ENCODE data around the gene SOX6. TPM values are rescaled to one million over a fixed set of nuclear protein-coding genes. Genes with fewer than 3 reads are reported as not detected.

SOX6 gene
- total RNA-seq, 1 experiment from 2014 or later, result 0.21 TPM

GRCh38 chr11:16136792-16137390, 219.5 kb downstream of the SOX6 start:
- in situ Hi-C loops (cut with HindIII; ENCODE audit: low pct_unique_long_range_greater_than_20kb, low sequenced_read_pairs) (no loop called here), intact Hi-C loops (cut with micrococcal nuclease; ENCODE audit: unreplicated experiment) (no loop called here)
- no peaks in the 10 kb centered on the region for H3K27me3 ChIP-seq (ENCODE audit: control insufficient read depth, insufficient read depth, low read length)
- H3K4me1 ChIP-seq (ENCODE audit: control insufficient read depth, insufficient read depth, low read length), result no peaks in the 10 kb centered on the region
- TF ChIP-seq SIN3A (IDR thresholded peaks at IDR 0.05; ENCODE audit: borderline replicate concordance, insufficient read depth, low read depth, low read length) (no peak), TCF7L2 (IDR thresholded peaks at IDR 0.05; ENCODE audit: low read depth, low read length) (no peak), POLR2AphosphoS5 (IDR thresholded peaks at IDR 0.05; ENCODE audit: low read depth, low read length) (no peak), REST (IDR thresholded peaks at IDR 0.05; ENCODE audit: insufficient read depth in 1 of 2, low read depth in 2 of 2, low read length in 1 of 2) (no peak)
- TF ChIP-seq, protein P1, sequence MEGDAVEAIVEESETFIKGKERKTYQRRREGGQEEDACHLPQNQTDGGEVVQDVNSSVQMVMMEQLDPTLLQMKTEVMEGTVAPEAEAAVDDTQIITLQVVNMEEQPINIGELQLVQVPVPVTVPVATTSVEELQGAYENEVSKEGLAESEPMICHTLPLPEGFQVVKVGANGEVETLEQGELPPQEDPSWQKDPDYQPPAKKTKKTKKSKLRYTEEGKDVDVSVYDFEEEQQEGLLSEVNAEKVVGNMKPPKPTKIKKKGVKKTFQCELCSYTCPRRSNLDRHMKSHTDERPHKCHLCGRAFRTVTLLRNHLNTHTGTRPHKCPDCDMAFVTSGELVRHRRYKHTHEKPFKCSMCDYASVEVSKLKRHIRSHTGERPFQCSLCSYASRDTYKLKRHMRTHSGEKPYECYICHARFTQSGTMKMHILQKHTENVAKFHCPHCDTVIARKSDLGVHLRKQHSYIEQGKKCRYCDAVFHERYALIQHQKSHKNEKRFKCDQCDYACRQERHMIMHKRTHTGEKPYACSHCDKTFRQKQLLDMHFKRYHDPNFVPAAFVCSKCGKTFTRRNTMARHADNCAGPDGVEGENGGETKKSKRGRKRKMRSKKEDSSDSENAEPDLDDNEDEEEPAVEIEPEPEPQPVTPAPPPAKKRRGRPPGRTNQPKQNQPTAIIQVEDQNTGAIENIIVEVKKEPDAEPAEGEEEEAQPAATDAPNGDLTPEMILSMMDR (IDR thresholded peaks at IDR 0.05), result no peak
- H3K4me3 ChIP-seq (ENCODE audit: low read depth in 2 of 2, low read length in 2 of 2), result no peak overlapping the region
- H3K9me3 ChIP-seq (ENCODE audit: control insufficient read depth, insufficient read depth, low read depth, low read length), result no peaks in the 10 kb centered on the region
- CTCF ChIA-PET, result no interaction called here
- no peaks in the 10 kb centered on the region for H3K36me3 ChIP-seq (ENCODE audit: control insufficient read depth, insufficient read depth, low read length)
- ATAC-seq (no peak), DNase-seq (ENCODE audit: low read depth, low spot score) (no peak)
- H3K27ac ChIP-seq (ENCODE audit: low read length), result no peak overlapping the region
- POLR2A ChIA-PET, result no interaction called here
- BruUV-seq (replicated peaks), result no TSS peak

DNA sequence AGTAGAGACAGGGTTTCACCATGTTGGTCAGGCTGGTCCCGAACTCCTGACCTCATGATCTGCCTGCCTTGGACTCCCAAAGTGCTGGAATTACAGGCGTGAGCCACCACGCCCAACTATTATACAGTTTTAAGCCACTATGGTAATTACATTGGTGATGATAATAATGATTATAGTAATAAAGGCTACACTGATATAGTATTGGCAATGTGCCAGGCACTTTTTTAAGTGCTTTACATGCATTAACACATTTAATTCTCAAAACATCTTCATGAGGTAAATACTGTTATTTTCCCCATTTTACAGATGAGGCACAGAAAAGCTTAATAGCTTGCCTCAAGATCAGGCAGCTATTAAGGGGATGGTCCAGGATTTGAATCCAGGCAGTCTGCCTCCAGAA, 222.5 kb downstream of the SOX6 start:
- ATAC-seq, result no peak
- Histone ChIP-seq H3K4me3 (ENCODE audit: low read depth in 2 of 2, low read length in 2 of 2) (no peak overlapping the region), H3K27me3 (ENCODE audit: control insufficient read depth, insufficient read depth, low read length) (no peaks in the 10 kb centered on the region), H3K4me1 (ENCODE audit: control insufficient read depth, insufficient read depth, low read length) (no peaks in the 10 kb centered on the region), H3K9me3 (ENCODE audit: control insufficient read depth, insufficient read depth, low read depth, low read length) (no peaks in the 10 kb centered on the region), H3K36me3 (ENCODE audit: control insufficient read depth, insufficient read depth, low read length) (no peaks in the 10 kb centered on the region), H3K27ac (ENCODE audit: low read length) (no peak overlapping the region)
- CTCF ChIA-PET, result no interaction called here
- no peak for DNase-seq (ENCODE audit: low read depth, low spot score)
- intact Hi-C loops (cut with micrococcal nuclease; ENCODE audit: unreplicated experiment), result no loop called here
- POLR2A ChIA-PET, result no interaction called here
- BruUV-seq (replicated peaks), result no TSS peak
- TF ChIP-seq REST (IDR thresholded peaks at IDR 0.05; ENCODE audit: insufficient read depth in 1 of 2, low read depth in 2 of 2, low read length in 1 of 2) (no peak), POLR2AphosphoS5 (IDR thresholded peaks at IDR 0.05; ENCODE audit: low read depth, low read length) (no peak), SIN3A (IDR thresholded peaks at IDR 0.05; ENCODE audit: borderline replicate concordance, insufficient read depth, low read depth, low read length) (no peak)
- TF ChIP-seq, protein P1 (IDR thresholded peaks at IDR 0.05), result no peak
- in situ Hi-C loops (cut with HindIII; ENCODE audit: low pct_unique_long_range_greater_than_20kb, low sequenced_read_pairs), result no loop called here
